ENCODE results near the gene DDA1.

DNA sequence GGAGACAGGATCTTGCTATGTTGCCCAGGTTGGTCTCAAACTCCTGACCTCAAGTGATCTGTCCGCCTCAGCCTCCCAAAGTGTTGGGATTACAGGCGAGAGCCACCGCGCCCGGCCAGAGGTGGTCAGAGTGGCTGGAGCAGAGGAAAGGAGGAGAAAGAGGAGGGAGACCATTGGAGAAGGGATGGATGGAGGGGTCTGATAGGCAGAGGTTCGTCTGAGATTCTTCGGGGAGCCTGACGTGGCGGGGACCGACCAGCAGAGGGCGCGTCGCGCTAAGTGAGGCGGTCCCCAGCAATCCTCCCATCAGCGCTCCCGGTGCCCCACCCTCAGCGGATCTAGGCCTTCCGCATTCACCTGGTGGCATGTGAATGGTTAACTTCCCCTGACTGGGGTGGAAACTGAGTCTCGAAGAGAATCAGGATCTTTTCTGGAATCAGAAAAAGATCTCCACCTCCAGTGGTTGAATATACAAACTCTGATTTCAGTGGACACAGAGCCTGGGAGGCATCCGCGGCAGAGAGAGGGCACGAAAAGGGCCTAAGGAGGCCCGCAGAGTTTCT, 36.8 kb downstream of the DDA1 start:
- TF ChIP-seq, protein P1, sequence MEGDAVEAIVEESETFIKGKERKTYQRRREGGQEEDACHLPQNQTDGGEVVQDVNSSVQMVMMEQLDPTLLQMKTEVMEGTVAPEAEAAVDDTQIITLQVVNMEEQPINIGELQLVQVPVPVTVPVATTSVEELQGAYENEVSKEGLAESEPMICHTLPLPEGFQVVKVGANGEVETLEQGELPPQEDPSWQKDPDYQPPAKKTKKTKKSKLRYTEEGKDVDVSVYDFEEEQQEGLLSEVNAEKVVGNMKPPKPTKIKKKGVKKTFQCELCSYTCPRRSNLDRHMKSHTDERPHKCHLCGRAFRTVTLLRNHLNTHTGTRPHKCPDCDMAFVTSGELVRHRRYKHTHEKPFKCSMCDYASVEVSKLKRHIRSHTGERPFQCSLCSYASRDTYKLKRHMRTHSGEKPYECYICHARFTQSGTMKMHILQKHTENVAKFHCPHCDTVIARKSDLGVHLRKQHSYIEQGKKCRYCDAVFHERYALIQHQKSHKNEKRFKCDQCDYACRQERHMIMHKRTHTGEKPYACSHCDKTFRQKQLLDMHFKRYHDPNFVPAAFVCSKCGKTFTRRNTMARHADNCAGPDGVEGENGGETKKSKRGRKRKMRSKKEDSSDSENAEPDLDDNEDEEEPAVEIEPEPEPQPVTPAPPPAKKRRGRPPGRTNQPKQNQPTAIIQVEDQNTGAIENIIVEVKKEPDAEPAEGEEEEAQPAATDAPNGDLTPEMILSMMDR (IDR thresholded peaks at IDR 0.05): peak; percentile 90 to 96 (median 94)
- TF ChIP-seq POLR2A (IDR thresholded peaks at IDR 0.05): no peak

Measured in adrenal gland (tissue), 5 donors.